PC-3 (cell line): ENCODE measurements around the gene PLPP7. TPM values are rescaled to one million over a fixed set of nuclear protein-coding genes. Genes with fewer than 3 reads are reported as not detected.

Experiments used
- ATAC-seq: fragments of 200-7000 bp; cut with Tn5 transposase; 2 replicates; pipeline ENCODE4 v1.9.1; 2020; ENCODE audit warnings: mild to moderate bottlenecking, moderate library complexity
- BruUV-seq: library from RNA; stranded (reverse); fragments of 400-500 nt; replicated peaks from 2 replicates; lab custom pipeline; 2021; lab: Mats Ljungman, UMichigan
- CTCF ChIA-PET: fragments of 300-600 bp; sonication (Branson Sonifier 250); formaldehyde crosslinking; loops from one replicate; lab custom pipeline; 2022; ENCODE audit warnings: antibody characterized with exemption; lab: Charles Lee
- POLR2A ChIA-PET: fragments of 300-600 bp; sonication (Branson Sonifier 250); formaldehyde crosslinking; loops from one replicate; lab custom pipeline; 2022; ENCODE audit warnings: antibody characterized with exemption; ENCODE audit not compliant: unreplicated experiment; lab: Charles Lee
- DNase-seq: peaks from one replicate; pipeline ENCODE4 v3.0.0-alpha.2; 2015
- H2AFZ ChIP-seq: fragments of 300-600 bp; sonication (generic); 2 replicates; pipeline ENCODE4 v1.6.0; 2016; ENCODE audit warnings: antibody characterized with exemption, low read length
- H3F3A ChIP-seq: fragments of 300-600 bp; sonication (generic); one replicate; pipeline ENCODE4 v1.6.0; 2017; ENCODE audit warnings: antibody characterized with exemption, low read length, control low read depth, mild to moderate bottlenecking; ENCODE audit not compliant: unreplicated experiment
- H3K27ac ChIP-seq: fragments of 300-600 bp; sonication (generic); 2 replicates; pipeline ENCODE4 v1.5.1; 2016; ENCODE audit warnings: mild to moderate bottlenecking, low read length
- H3K27me3 ChIP-seq: fragments of 300-600 bp; sonication (generic); 2 replicates; pipeline ENCODE4 v1.6.1; 2016; ENCODE audit warnings: low read length, mixed read lengths
- H3K36me3 ChIP-seq: fragments of 300-600 bp; sonication (generic); 2 replicates; pipeline ENCODE4 v1.6.1; 2016; ENCODE audit warnings: low read depth, mixed run types, low read length, mixed read lengths
- H3K4me1 ChIP-seq: fragments of 300-600 bp; sonication (generic); 2 replicates; pipeline ENCODE4 v1.5.1; 2016; ENCODE audit warnings: low read length; ENCODE audit not compliant: insufficient read depth
- H3K4me2 ChIP-seq: fragments of 300-600 bp; sonication (generic); 2 replicates; pipeline ENCODE4 v1.6.0; 2016; ENCODE audit warnings: low read length
- H3K4me3 ChIP-seq: fragments of 300-600 bp; sonication (generic); 2 replicates; pipeline ENCODE4 v1.5.1; 2016; ENCODE audit warnings: mild to moderate bottlenecking, low read length, mixed read lengths
- H3K79me2 ChIP-seq: fragments of 300-600 bp; sonication (generic); 2 replicates; pipeline ENCODE4 v1.6.1; 2017; ENCODE audit warnings: low read length, mixed read lengths
- H3K9ac ChIP-seq: fragments of 300-600 bp; sonication (generic); 2 replicates; pipeline ENCODE4 v1.6.0; 2016; ENCODE audit warnings: mild to moderate bottlenecking, low read length
- H3K9me2 ChIP-seq: fragments of 300-600 bp; sonication (generic); replicated peaks from 2 replicates; pipeline ENCODE4 v1.6.1; 2016; ENCODE audit warnings: mixed run types, low read length, mixed read lengths
- H3K9me3 ChIP-seq: fragments of 300-600 bp; sonication (generic); 2 replicates; pipeline ENCODE4 v1.6.1; 2016; ENCODE audit warnings: low read length, mixed read lengths
- H4K20me1 ChIP-seq: fragments of 300-600 bp; sonication (generic); 2 replicates; pipeline ENCODE4 v1.6.1; 2016; ENCODE audit warnings: low read length, mixed read lengths
- EZH2 ChIP-seq: fragments of 300-600 bp; sonication (generic); IDR thresholded peaks from one replicate; pipeline ENCODE4 v1.6.1; 2017; ENCODE audit warnings: antibody characterized with exemption, mild to moderate bottlenecking, low read length; ENCODE audit not compliant: unreplicated experiment
- EZH2phosphoT487 ChIP-seq: fragments of 300-600 bp; sonication (generic); IDR thresholded peaks from 2 replicates; pipeline ENCODE4 v1.6.1; 2018; ENCODE audit warnings: mild to moderate bottlenecking, antibody characterized with exemption, low read length, borderline replicate concordance
- intact Hi-C: fragments of 100-400 bp; cut with micrococcal nuclease; formaldehyde crosslinking; loops from 2 replicates; pipeline ENCODE4 v1.9.0; 2023
- total RNA-seq: library from RNA; depleted of rRNA; stranded (reverse); fragments of >200 nt; gene quantifications from 2 replicates; pipeline ENCODE4 v1.2.3, GENCODE V29; 2014
- TF ChIP-seq, protein P1 (sequence below): fragments of 300-600 bp; sonication (generic); conservative IDR thresholded peaks from 2 replicates; pipeline ENCODE4 v1.5.1; 2017; ENCODE audit warnings: antibody characterized with exemption, low read depth, mild to moderate bottlenecking, low read length

Gene PLPP7
- total RNA-seq, 1 experiment from 2014 or later: not detected

DNA sequence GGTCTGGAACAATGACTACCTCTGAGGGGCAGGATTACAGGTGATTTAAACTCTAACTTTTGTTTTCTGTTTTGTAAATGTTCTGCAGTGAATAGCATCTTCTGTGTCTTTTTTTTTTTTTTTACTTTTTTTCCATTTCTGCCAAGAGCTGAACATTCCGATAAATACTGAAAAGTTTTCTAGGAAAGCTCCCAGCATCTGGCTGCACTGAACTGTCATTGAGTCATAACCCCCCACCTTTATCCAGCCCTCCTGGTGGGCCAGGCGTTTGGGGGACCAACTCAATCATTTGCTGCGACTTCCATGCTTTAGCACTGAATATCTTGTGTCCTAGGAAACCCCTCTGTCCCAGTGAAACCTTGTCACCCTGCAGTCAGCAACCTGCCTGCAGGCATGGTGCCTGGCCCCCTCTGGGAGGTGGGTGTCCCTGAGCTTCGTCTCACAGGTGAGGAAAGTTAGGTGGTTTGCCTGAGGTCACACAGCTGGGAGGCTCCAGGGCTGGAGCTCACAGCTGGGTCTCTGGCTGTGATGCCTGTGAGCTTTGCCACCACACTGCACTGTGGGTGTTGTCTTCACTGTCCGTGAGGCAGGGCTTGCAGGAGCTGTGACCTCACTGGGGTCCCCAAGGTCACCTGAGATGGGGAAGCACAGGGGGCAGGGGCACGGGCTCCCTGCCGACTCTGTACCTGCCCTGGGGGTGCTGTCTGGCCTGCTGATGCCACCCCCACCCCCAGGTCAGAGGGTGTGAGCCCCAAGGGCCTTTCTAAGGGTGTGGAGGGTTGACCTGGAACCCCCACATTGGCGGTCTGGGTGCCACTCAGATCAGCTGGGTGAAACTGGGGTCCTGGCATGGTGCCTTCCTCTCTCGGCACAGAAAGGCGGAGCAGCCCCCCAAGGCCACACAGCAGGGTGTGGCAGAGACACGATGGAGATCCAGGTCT, 14.1 kb downstream of the PLPP7 start:
- no peak for TF ChIP-seq EZH2phosphoT487
- TF ChIP-seq, protein P1, sequence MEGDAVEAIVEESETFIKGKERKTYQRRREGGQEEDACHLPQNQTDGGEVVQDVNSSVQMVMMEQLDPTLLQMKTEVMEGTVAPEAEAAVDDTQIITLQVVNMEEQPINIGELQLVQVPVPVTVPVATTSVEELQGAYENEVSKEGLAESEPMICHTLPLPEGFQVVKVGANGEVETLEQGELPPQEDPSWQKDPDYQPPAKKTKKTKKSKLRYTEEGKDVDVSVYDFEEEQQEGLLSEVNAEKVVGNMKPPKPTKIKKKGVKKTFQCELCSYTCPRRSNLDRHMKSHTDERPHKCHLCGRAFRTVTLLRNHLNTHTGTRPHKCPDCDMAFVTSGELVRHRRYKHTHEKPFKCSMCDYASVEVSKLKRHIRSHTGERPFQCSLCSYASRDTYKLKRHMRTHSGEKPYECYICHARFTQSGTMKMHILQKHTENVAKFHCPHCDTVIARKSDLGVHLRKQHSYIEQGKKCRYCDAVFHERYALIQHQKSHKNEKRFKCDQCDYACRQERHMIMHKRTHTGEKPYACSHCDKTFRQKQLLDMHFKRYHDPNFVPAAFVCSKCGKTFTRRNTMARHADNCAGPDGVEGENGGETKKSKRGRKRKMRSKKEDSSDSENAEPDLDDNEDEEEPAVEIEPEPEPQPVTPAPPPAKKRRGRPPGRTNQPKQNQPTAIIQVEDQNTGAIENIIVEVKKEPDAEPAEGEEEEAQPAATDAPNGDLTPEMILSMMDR: no peak
- TF ChIP-seq EZH2: no peak
- H3K4me2 ChIP-seq: no peak overlapping the region
- POLR2A ChIA-PET: no interaction called here
- no peak overlapping the region for H3K4me3 ChIP-seq
- DNase-seq (no peak), ATAC-seq (no peak)
- BruUV-seq: no TSS peak
- no peaks in the 10 kb centered on the region for H3F3A ChIP-seq
- intact Hi-C loops: no loop called here
- H3K4me1 ChIP-seq: no peaks in the 10 kb centered on the region
- H3K9me3 ChIP-seq: no peaks in the 10 kb centered on the region
- no peak overlapping the region for H2AFZ ChIP-seq
- H3K27me3 ChIP-seq: no peaks in the 10 kb centered on the region
- H4K20me1 ChIP-seq: no peaks in the 10 kb centered on the region
- no peaks in the 10 kb centered on the region for H3K79me2 ChIP-seq
- H3K9ac ChIP-seq: no peak overlapping the region
- CTCF ChIA-PET: interaction anchor here (0.6 kb wide), 1 partner anchor 31 kb away, joined by 5 read pairs; no protein-coding TSS in a partner anchor
- no peaks in the 10 kb centered on the region for H3K36me3 ChIP-seq
- H3K9me2 ChIP-seq: no peaks in the 10 kb centered on the region
- no peak overlapping the region for H3K27ac ChIP-seq

GRCh38 chr9:131304676-131305355, 15.3 kb downstream of the PLPP7 start:
- Histone ChIP-seq H3K4me1 (no peaks in the 10 kb centered on the region), H3K4me2 (no peak overlapping the region), H4K20me1 (no peaks in the 10 kb centered on the region), H3K9ac (no peak overlapping the region), H3F3A (no peaks in the 10 kb centered on the region), H3K27me3 (no peaks in the 10 kb centered on the region), H3K9me3 (no peaks in the 10 kb centered on the region), H3K9me2 (no peaks in the 10 kb centered on the region), H3K4me3 (no peak overlapping the region), H3K27ac (no peak overlapping the region), H2AFZ (no peak overlapping the region), H3K79me2 (no peaks in the 10 kb centered on the region), H3K36me3 (no peaks in the 10 kb centered on the region)
- CTCF ChIA-PET: no interaction called here
- DNase-seq (peak; percentile 32), ATAC-seq (no peak)
- BruUV-seq: no TSS peak
- intact Hi-C loops: no loop called here
- POLR2A ChIA-PET: interaction anchor here (0.6 kb wide), 1 partner anchor 19 kb away, joined by 3 read pairs; no protein-coding TSS in a partner anchor
- TF ChIP-seq, protein P1: no peak
- TF ChIP-seq EZH2phosphoT487 (no peak), EZH2 (no peak)
